GM19452 (cell line): ENCODE measurements around the gene PLOD2.

Experiments used
- ATAC-seq: cut with Tn5 transposase; IDR thresholded peaks from one replicate; pipeline ENCODE4 v1.9.1; 2021; ENCODE audit not compliant: unreplicated experiment

PLOD2 gene

DNA sequence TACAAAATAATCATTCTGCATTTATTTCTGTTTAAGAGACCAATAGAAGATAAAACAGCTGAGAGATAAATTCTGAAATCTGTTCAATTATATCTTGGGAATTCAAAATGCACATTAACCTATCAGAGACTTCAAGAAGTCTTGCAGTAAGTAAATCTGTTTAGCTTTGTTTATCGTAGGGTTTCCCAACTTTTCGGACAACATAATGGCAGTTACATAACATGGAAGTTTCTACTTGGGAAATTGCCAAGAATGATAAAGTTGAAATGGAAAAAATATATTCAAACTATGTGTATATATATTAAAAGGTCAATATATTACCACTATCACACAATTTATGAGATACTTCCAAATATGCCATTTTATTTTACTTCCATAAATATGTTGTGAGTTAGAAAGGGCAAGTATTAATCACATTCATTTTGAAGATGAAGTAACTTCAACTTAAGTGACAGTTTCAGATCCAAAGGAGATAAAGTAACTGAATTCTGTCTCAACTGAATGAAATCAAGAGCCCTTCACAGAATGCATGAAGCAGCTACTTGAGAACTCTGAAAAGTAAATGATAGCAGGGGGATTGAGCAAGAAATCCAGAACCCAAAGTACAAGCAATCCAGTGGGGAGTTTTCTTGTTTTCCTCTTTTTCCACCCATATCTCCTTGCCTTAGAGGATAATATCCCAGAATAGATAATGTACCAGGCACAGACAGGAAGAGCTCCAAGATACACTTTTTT lies 108.8 kb downstream of the PLOD2 start:
- no peak for ATAC-seq

DNA sequence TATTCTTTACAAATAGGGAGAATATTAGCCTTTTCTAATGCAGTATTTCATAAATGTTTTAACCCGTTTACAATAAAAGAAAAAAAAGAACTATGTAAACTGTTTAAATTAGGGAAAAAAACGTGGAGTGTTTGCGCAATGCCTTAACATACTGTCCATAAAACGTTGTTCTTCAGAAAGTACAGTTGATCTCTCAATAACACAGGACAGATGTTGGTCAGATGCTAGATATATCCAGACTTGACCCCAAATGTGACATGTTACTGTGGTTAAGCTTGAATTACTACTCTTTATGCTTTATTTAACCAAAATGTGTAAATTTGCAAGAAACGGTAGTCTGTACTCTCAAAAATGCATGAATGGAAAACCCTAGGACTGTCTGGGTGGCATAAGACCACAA lies 110.3 kb downstream of the PLOD2 start:
- no peak for ATAC-seq

DNA sequence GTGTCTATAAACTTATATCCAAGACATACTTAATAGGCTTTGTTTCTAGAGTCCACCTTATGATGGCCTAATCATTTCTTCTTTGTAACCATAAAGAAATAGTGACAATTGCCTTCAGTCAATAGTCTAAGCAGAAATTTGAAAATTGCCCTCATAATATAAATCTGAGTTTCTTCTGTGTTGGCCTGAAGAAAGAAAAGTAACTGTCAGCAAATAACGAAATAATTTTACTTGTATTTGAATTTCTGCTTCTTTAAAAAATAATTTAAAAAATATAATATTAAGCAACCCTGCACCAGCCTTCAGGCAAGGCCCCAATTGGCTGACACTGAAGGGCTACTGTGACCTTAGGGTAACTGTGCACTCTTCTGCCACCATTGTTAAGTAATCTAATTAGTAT lies 113.5 kb downstream of the PLOD2 start:
- ATAC-seq: no peak

DNA sequence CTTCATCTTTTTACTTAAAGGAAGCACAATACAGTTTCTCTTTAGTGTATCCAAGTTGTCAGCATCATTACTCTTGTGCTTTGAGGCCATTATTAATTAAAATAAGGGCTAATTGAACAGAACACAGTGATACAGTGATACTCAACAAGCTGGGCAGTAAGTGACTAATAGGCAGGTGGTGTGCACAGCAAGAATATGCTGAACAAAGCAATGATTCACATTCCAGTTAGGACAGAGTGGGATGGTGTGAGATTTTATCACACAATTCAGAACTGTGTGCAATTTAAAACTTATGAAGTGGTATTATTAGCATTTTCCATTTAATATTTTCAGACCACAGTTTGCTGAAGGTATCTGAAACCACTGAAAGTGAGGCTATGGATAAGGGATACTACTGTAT lies 116.9 kb downstream of the PLOD2 start:
- ATAC-seq: no peak

DNA sequence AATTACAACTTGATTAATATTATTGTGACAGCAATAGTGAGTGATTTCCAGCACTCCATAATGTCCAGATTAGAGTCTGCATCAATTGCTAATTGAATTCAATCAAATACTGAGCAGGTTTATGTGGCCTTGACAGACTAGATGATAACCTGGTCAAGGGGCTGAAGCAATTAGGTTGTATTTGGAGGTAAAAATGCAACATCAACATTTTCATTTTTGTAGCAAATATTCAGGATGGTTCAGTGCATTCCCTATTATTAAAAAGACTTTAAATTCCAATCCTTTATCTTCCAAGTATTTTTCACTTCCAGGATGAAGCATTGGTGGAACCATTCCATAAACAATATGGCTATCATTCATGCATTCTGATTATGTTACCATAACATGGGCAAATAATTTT lies 120.4 kb downstream of the PLOD2 start:
- no peak for ATAC-seq

DNA sequence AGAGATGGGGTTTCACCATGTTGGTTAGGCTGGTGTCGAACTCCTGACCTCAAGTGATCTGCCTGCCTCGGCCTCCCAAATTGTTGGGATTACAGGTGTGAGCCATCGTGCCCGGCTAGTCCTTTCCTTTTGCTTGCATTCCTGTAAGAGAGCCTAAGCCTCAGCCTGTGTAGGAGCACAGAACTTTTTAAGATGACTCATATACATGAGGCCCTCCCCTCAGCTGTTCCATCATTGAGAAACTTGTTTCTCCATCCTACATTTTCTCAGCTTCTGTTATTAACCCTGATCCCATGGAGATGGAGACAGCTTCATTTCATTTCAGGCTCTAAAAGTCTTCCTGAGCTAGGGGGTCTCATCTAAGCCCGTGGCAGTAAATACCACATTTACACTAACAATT lies 123.3 kb downstream of the PLOD2 start:
- ATAC-seq: no peak

DNA sequence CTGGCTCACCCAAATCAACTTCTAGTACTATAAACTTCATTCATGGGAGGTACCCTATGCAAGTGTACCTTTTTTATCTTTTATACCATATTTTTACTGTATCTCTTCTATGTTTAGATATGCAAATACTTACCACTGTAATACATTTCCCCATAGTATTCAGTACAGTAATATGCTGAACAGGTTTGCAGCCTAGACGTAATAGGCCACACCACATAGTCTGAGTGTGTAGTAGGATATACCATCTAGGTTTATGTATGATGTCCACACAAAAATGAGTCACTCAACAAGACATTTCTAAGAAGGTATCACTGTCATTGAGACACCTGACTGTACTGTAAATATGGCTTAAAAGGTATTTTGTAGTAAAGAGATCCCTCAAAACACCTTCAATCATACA lies 124.7 kb downstream of the PLOD2 start:
- no peak for ATAC-seq

DNA sequence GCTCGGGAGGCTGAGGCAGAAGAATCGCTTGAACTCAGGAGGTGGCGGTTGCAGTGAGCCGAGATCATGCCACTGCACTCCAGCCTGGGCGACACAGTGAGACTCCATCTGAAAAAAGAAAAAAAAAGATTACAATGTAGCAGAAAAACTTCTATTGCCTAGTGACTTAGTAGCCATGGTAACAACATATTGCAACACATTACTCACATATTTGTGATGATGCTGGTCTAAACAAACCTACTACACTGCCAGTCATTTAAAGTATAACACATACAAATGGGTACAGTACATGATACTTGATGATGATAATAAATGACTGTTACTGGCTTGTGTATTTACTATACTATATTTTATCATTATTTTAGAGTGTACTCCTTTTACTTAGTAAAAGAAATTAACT lies 125.6 kb downstream of the PLOD2 start:
- no peak for ATAC-seq

DNA sequence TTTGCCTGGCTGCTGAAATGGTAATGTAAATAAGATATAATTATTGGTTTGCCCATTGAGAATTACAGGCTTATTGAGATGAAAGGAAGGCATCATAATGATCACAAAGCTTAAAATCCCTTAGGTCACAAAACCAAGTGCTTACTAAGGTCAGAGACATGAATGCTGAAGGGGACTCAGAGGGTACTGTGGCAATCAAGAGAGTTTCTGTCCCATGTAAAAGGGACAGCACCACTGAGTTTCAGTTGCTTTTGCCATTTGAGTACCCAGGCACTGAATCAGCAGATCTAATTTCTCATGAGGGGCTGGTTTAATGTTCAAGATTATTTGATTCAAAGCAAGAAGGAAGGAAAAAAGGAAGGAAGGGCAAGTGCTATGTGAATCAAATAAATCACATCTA lies 127.0 kb downstream of the PLOD2 start:
- no peak for ATAC-seq

DNA sequence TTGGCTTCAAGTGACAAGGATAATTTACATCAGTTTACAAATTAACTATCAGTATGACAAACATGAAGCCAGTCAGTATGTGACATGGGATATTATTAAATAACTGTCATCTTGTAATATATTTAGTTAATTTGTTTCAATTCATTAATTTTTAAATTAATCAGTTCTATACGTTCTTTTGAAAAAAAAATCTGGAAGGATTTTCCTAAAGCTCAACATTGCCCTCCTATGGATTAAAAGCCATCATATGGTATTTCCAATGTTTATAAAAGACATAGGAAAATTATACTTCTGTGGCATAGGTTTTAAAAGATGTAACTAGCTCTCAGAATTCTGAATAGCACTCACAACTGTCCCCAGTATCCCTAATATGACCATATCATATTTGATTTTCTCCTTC lies 134.4 kb downstream of the PLOD2 start:
- no peak for ATAC-seq

DNA sequence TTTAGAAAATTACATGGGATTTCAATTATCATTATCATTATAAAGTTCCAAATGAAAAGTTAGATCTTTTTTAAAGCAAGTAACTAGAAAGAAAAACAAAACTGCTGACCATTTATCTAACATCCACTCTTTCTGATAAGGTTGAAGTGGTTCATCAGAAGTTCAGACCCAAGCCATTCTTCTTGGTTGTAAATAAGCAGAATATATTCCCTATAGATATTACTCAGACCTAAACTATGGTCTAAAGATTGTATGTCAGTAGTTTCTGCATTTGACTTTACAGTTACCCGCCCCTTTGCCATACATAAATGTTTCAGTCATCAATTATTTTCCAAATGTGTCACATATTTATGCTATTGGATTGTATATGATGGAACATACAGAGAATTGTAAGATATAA lies 136.7 kb downstream of the PLOD2 start:
- ATAC-seq: no peak

DNA sequence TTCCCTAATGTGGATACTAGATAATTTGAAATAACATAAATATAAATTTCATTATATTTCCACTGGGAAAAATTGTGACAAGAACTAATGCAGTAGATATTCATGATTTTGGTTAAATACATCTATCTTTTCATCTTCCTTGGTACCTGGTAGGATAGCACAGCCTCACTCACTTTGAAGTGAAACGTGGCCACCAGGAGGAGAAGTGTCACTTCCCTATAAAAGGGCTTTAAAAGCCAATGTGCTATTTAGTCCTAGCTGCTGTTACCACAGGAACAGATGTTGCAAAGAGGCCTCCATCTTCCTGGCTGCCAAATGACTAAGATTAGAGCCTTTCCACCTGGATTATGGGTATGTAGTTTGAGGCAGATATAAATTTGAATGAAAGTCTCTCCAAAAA lies 140.0 kb downstream of the PLOD2 start:
- no peak for ATAC-seq

DNA sequence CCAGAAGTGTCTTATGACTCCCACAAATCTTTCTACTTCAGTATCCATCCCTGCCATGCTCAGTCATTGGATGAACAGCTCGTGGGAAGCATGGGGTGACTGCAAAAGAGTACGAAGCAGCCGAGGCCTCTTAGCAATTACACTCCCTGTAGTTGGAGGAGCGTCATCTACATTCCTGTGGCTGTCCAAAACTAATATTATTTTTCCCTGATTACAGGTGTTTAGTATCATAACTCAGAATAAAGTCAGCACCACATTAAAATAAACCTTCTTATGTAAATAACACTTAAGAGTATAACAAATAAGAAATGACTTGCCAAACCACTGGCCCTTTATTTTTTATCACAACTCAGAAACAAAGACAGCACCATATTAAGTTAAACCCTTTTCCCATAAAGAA lies 141.5 kb downstream of the PLOD2 start:
- no peak for ATAC-seq
